Measurements from ENCODE around the gene TMEM33.
A peak's percentile ranks its signal among the peaks of the same experiment; 100 is the strongest.

The TMEM33 gene

GRCh38 chr4:41935652-41936021 is 408 bp downstream of the TMEM33 start:
- H3K4me3 ChIP-seq (ENCODE audit: control insufficient read depth, low read depth, low read length) = peak overlapping the region; percentile 90
- TF ChIP-seq CTCF (conservative IDR thresholded peaks at IDR 0.05; ENCODE audit: control insufficient read depth, insufficient read depth, low read depth, low read length) = no peak
- peak; percentile 37 for DNase-seq (ENCODE audit: low read depth)

GRCh38 chr4:41939016-41939626 is 3.9 kb downstream of the TMEM33 start:
- TF ChIP-seq CTCF (conservative IDR thresholded peaks at IDR 0.05; ENCODE audit: control insufficient read depth, insufficient read depth, low read depth, low read length) = no peak
- DNase-seq (ENCODE audit: low read depth) = peak; percentile 61
- no peak overlapping the region for H3K4me3 ChIP-seq (ENCODE audit: control insufficient read depth, low read depth, low read length)

GRCh38 chr4:41940834-41941233 is 5.6 kb downstream of the TMEM33 start:
- no peak for TF ChIP-seq CTCF (conservative IDR thresholded peaks at IDR 0.05; ENCODE audit: control insufficient read depth, insufficient read depth, low read depth, low read length)
- DNase-seq (ENCODE audit: low read depth) = no peak

GRCh38 chr4:41943506-41943905 is 8.3 kb downstream of the TMEM33 start:
- no peak for DNase-seq (ENCODE audit: low read depth)
- H3K4me3 ChIP-seq (ENCODE audit: control insufficient read depth, low read depth, low read length) = no peak overlapping the region
- TF ChIP-seq CTCF (conservative IDR thresholded peaks at IDR 0.05; ENCODE audit: control insufficient read depth, insufficient read depth, low read depth, low read length) = no peak

More at GRCh38 chr4:41940834-41941233, 5.6 kb downstream of the TMEM33 start:
- H3K4me3 ChIP-seq (ENCODE audit: control insufficient read depth, low read depth, low read length) = no peak overlapping the region

- DNase-seq (ENCODE audit: low read depth) = no peak
- TF ChIP-seq CTCF (conservative IDR thresholded peaks at IDR 0.05; ENCODE audit: control insufficient read depth, insufficient read depth, low read depth, low read length) = no peak
These were observed 8.9 kb downstream of the TMEM33 start for GRCh38 chr4:41944089-41944488.

GRCh38 chr4:41949531-41949930 is 14.3 kb downstream of the TMEM33 start:
- peak; percentile 34 for DNase-seq (ENCODE audit: low read depth)
- no peak overlapping the region for H3K4me3 ChIP-seq (ENCODE audit: control insufficient read depth, low read depth, low read length)
- TF ChIP-seq CTCF (conservative IDR thresholded peaks at IDR 0.05; ENCODE audit: control insufficient read depth, insufficient read depth, low read depth, low read length) = no peak

More at GRCh38 chr4:41944089-41944488, 8.9 kb downstream of the TMEM33 start:
- H3K4me3 ChIP-seq (ENCODE audit: control insufficient read depth, low read depth, low read length) = no peak overlapping the region

GRCh38 chr4:41957634-41958033 is 22.4 kb downstream of the TMEM33 start:
- H3K4me3 ChIP-seq (ENCODE audit: control insufficient read depth, low read depth, low read length) = no peak overlapping the region
- TF ChIP-seq CTCF (conservative IDR thresholded peaks at IDR 0.05; ENCODE audit: control insufficient read depth, insufficient read depth, low read depth, low read length) = peak; percentile 43
- DNase-seq (ENCODE audit: low read depth) = peak; percentile 28
